ENCODE results near the gene TET2.
"Not testable (repeated sequence)": the region's sequence is repeated elsewhere in the genome, so short reads cannot be mapped to it uniquely, and the experiment has no call there.

Gene TET2

DNA sequence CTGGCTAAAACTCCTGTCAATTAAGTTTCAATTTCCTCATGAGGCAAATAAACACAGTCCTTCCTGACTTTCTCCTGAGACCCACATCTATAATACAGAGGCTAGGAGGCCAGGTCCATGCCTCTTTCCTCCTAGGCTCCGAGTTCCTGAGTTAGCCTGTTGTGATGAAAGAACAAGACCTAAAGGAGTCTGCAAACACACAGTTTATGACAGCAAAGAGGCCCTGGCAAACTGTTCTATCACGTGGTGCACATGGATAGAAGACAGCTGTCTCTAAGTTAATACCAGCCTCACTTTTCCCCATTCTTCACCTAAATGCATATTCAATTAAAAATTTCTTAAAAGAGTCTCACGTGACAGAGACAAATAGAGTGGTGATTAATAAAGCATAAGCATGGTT lies 145.2 kb downstream of the TET2 start:
- no peak for DNase-seq (ENCODE audit: low read depth in 2 of 2)

DNA sequence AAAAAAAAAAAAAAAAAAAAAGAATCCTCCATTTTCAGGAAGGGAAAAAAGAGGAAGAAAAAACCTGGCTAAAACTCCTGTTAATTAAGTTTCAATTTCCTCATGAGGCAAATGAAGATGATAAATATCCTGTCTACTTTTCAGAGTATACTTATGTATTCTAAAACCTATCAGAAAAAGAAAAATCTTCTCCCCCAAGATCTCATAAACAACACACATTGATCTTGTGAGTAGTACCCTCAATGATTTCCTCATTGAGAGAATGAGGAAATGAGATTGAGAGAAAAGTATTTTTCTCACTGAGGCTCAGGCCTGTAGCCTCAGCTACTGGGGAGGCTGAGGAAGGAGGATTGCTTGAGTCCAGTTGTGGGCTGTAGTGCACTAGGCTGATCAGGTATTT lies 146.7 kb downstream of the TET2 start:
- no peak for DNase-seq (ENCODE audit: low read depth in 2 of 2)

DNA sequence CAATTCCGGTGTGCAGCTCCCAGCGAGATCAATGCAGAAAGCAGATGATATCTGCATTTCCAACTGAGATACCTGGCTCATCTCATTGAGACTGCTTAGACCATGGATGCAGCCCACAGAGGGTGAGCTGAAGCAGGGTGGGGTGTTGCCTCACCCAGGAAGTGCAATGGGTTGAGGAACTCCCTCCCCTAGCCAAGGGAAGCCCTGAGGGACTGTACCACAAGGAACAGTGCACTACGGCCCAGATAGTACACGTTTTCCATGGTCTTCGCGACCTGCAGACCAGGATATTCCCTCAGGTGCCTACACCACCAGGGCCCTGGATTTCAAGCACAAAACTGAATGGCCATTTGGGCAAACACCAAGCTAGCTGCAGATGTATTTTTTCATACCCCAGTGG lies 150.0 kb downstream of the TET2 start:
- DNase-seq (ENCODE audit: low read depth in 2 of 2) = no peak

DNA sequence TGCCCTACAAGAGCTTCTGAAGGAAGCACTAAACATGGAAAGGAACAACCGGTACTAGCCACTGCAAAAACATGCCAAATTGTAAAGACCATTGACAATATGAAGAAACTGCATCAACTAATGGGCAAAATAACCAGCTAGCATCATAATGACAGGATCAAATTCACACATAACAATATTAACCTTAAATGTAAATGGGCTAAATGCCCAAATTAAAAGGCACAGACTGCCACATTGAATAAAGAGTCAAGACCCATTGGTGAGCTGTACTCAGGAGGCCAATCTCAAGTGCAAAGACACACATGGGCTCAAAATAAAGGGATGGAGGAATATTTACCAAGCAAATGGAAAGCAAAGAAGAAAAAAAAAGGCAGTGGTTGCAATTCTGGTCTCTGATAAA lies 152.4 kb downstream of the TET2 start:
- not testable (repeated sequence) for DNase-seq (ENCODE audit: low read depth in 2 of 2)

DNA sequence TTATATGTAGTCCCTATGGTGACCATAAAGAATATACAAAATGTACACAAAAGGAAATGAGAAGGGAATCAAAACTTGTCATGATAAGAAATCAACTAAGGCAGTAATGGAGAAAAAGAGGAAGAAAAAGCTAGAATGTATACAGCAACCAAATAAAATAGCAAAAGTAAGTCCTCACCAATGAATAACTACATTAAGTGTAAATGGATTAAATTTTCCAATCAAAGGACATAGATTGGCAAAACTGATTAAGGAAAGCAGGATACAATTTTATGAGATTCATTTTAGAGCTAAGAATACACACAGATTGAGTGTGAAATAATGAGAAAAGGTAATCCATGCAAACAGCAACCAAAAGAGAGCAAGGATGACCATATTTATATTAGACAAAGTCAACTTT lies 157.4 kb downstream of the TET2 start:
- no peak for DNase-seq (ENCODE audit: low read depth in 2 of 2)

DNA sequence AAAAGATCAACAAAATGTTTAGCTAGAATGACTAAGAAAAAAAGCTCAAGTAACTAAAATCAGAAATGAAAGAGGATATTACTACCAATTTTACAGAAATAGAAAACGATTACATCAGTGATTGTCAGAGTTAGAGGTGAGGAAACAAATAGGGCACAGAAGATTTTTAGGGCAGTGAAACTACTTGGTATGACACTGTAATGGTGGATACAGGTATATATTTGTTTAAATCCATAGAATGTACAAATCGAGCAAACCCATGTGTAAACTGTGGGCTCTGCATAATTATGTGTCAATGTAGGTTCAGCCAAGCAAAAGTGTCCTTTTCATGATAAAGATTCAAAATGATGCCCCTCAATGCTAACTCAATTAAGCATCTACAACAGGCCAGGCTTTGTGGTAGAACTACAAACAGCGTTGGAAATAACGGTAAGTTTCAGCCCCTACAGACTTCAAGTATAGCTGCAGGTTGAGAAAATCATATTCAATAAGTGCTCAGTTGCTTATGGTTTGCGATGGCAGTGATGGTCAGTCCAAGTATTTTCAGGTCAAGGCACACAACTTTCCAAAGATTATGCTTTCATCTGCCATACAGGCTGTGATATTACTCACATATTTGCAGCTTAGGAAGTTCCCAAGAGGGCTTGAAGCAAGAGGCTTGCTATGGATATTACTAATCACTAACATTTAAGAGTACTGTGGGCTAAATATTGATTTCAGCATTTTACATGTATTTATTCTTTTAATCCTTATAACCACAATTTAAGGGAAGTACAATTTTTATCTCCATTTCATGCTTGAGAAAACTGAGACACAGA lies 158.6 kb downstream of the TET2 start:
- no peak for DNase-seq (ENCODE audit: low read depth in 2 of 2)

DNA sequence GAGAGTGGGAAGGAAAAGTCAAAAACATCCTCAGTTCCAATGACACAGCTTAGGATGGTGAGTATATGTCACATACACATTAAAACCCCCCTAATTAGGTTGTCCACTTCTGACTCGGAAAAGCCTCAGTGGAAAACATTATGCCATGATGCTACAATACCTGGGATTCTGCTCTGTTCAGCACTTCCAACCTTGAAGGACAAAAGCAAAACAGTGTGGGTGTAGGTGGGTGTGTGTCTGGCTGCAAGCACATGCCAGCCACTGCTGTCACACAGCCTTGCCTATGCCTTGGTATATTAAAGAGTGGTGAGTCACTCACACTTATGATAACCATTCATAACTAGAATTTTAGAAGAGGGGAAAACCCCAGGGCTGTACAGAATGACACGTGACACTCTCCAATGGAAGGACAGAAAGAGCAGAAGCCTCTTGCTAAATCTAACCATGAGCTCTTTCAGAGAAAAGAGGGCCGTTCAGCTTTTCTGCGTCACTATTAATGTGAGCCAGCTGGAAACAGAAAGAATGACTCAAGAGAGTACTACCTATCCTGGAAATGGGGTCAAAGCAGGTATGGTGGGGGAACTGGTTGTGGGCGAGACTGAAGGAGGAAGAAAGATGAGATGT lies 159.6 kb downstream of the TET2 start:
- no peak for DNase-seq (ENCODE audit: low read depth in 2 of 2)

DNA sequence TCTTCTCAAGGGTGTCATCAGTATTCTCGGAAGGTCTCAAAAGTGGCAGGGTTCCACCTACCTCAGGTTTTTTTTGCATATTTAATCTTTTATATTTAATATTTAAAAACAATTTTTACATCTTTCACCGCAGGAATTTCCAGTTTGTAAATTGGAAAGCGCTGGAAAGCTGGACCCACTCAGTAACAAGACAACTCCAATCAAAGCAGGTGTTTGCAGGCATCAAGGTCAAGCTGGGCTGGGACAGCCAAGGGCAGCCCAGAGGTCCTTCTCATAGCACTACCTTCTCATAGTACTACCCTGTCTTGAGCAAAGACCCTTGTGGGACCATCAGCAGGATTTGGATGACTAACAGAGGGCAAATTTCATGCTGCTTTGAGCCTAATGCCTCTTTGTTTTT lies 160.1 kb downstream of the TET2 start:
- no peak for DNase-seq (ENCODE audit: low read depth in 2 of 2)

DNA sequence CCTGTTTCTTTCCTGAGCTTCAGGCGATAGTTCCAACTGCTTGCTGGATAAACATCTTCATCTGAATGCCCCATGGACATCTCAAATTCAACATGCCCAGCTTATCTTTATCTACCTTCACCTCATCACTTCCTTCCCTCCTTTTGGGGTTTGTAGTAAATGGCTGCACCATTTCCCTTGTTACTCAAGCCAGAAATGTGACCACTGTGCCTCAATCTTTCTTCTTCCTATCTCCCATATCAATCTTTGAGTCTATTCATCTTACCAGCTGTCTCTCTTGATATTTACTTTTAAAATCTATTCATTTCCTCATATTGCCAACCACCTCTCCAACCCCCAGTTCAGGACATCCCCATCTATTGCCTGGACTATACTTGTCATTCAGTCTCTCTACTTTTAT lies 171.8 kb downstream of the TET2 start:
- DNase-seq (ENCODE audit: low read depth in 2 of 2) = no peak

DNA sequence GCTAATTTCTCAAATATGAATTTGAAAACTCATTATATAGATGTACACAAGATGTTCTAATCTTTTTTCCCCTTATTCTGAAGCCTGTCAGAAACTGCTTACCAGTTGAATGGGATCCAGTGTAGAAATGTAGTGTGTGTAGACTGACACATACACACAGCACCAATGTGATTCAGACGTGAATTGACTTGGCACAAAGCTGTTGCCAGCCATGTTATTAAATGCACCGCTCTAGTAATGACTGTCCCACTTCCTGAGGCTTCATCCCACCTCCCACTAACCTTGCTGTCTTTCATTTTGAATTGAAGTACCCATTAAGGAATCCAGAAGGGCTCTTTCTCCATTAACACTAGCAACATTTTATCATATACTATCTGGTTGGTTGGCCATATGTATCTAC lies 180.5 kb downstream of the TET2 start:
- DNase-seq (ENCODE audit: low read depth in 2 of 2) = no peak

DNA sequence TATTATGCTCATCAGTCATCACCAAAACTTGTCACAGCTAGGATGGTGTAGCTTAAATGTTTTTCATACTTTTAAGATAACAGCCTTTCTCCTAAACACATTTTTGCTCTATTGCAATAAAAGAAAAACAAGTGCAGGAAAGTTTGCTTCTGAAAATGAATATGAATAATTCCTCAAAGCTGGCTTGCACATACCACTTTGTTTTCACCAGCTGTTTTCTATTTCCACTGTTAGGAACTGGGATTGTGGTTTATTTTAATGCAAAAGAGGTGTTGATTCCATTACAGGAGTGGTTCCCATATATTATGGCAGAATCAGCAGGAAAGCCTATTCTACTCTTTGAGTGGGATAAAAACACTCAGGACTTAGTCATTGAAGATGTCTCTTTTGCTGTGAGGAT lies 181.3 kb downstream of the TET2 start:
- no peak for DNase-seq (ENCODE audit: low read depth in 2 of 2)

DNA sequence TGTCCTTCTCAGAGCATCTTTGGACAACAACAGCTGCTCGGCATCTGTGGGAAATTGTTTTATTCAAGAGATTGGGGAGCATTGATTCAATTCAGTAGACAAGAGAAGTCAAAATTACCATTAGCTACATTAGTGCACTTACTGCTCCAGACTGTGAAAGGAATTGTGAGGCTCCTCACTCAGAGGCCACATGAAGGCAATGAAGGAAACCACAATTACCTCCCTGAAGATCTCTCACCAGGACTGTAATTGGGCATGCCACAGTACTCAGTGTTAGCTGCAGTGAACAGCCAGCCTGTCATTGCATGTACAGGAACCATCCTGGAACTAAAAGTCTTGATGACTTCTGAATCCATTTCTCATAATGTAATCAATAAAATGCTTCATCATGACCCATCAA lies 182.4 kb downstream of the TET2 start:
- DNase-seq (ENCODE audit: low read depth in 2 of 2) = no peak

Data from stimulated activated CD8-positive, alpha-beta memory T cell treated with anti-CD3 and anti-CD28 coated beads, Interleukin-2, amount 100 ng/mL, for 1 hour (primary cell).